Ovary (tissue), 9 donors: ENCODE results near the gene WFIKKN2. TPM values are rescaled to one million over a fixed set of nuclear protein-coding genes. Genes with fewer than 3 reads are reported as not detected.

Source experiments
- DNase-seq, 5 donors: peaks; one replicate each; pipeline ENCODE4 v3.0.0-alpha.2; 2019 to 2020
- H3K27ac ChIP-seq, 2 donors: fragments of 200-600 bp; one replicate each; pipeline versions ENCODE4 v1.5.1 to v1.8.0; 2019 to 2022
- H3K27me3 ChIP-seq: fragments of 200-600 bp; one replicate; pipeline ENCODE4 v1.8.0; 2022
- H3K36me3 ChIP-seq: fragments of 200-600 bp; sonication (generic); one replicate; pipeline ENCODE4 v1.5.1; 2019
- H3K4me1 ChIP-seq: one replicate; pipeline ENCODE4 v1.8.1; 2013; ENCODE audit warnings: mild to moderate bottlenecking, moderate library complexity; ENCODE audit not compliant: insufficient read depth
- H3K4me3 ChIP-seq: fragments of 200-600 bp; sonication (generic); one replicate; pipeline ENCODE4 v1.5.1; 2017
- H3K9me3 ChIP-seq, 2 donors: fragments of 200-600 bp in 1 of 2; sonication (generic) in 1 of 2; one replicate each; pipeline versions ENCODE4 v1.5.1 to v1.8.1; 2013 to 2019; ENCODE audit warnings: mild to moderate bottlenecking in 1 of 2, moderate library complexity in 1 of 2
- EP300 ChIP-seq: sonication (generic); formaldehyde crosslinking; IDR thresholded peaks from one replicate; pipeline ENCODE4 v1.6.1; 2017; ENCODE audit warnings: antibody characterized with exemption
- POLR2A ChIP-seq: fragments of 450-650 bp; IDR thresholded peaks from one replicate; pipeline ENCODE4 v1.6.1; 2017; ENCODE audit warnings: antibody characterized with exemption, mild to moderate bottlenecking, moderate library complexity
- WGBS, 3 donors: extraction: QIAGEN DNeasy Blood & Tissue Kit in 1 of 3; methylation state at CpG; one replicate each; pipeline versions ENCODE4 v1.1.5 to v1.1.7; 2013 to 2017; 5-methylcytosine and 5-hydroxymethylcytosine counted together
- intact Hi-C, 4 donors: fragments of 100-400 bp; cut with DNase I; formaldehyde crosslinking; loops; one replicate each; pipeline versions ENCODE4 v1.11.0 to v1.15.1; 2022 to 2023
- polyA plus RNA-seq, 2 donors: library from polyadenylated mRNA; stranded (reverse); fragments of 200-250 nt in 1 of 2; fragments of 350-450 nt in 1 of 2; fragmentation: Illumina TruSeq in 1 of 2; extraction: RNeasy Lipid Tissue Mini Kit (QIAGEN cat#74804) in 1 of 2; gene quantifications; one replicate each; pipeline ENCODE4 v1.2.3, GENCODE V29; 2013 to 2014
- small RNA-seq: library from RNA; depleted of rRNA; stranded (forward); fragments of <200 nt; gene quantifications from one replicate; pipeline ENCODE3, GENCODE V24; 2016
- total RNA-seq, 7 donors: library from RNA; depleted of rRNA in 2 of 7; stranded (reverse); fragments of >200 nt in 2 of 7; fragmentation: NEBNext Ultra II Directional in 3 of 7; extraction: Animal tissue kit (Norgen Biotek cat#: 25700) in 3 of 7; gene quantifications; one replicate each; pipeline versions ENCODE4 v1.1.0 to v1.2.4, GENCODE V29; 2016 to 2023
- TF ChIP-seq, protein P1 (sequence below), 3 donors: fragments of 450-650 bp in 2 of 3; fragments of 200-600 bp in 1 of 3; IDR thresholded peaks; one replicate each; pipeline versions ENCODE4 v1.5.1 to v1.8.0; 2016 to 2022; ENCODE audit warnings: antibody characterized with exemption in 3 of 3, mild to moderate bottlenecking in 1 of 3
- donor health status: DM: no; HTN: no; CAD: no; lungs with moderate emphysema.
- donor health status: DM: no; HTN: no; CAD: no.
- donor health status: Bipolar disorder and iron deficiency.
- donor health status: DM: yes; HTN: yes; CAD: no.
- donor health status: DM: no; HTN: no; CAD: no.
- donor health status: DM: yes; HTN: yes; CAD: no.

WFIKKN2 gene
- total and polyA plus RNA-seq, 9 donors: 20.9 to 178 (median 91.3) TPM

DNA sequence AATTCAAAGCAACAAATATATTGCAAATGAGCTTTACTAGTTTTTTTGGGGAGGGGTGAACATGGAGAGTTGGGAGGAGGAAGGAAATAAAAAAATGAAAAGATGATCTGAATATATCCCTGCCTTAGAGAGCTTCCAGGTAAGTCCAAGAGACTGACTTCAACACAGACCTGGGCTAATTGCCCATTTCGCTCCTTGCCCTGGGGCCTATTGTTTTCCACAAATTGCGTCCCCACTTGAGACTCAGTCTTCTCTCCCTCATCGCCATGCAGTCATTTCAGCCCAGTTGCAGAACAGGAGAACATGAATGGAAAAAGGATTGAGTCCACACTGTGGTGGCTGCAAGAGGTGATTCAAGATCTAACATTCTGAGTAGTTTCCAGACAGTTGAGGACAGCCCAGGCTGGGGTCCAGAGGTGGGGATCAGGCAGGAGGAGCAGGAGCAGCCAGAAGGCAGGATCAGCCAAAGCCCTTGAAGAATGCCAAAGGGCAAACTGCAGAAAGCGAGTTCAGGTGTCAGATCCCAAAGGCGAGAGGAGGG, 52.4 kb downstream of the WFIKKN2 start:
- intact Hi-C loops: no loop called here
- TF ChIP-seq POLR2A (no peak), EP300 (no peak)
- TF ChIP-seq, protein P1, sequence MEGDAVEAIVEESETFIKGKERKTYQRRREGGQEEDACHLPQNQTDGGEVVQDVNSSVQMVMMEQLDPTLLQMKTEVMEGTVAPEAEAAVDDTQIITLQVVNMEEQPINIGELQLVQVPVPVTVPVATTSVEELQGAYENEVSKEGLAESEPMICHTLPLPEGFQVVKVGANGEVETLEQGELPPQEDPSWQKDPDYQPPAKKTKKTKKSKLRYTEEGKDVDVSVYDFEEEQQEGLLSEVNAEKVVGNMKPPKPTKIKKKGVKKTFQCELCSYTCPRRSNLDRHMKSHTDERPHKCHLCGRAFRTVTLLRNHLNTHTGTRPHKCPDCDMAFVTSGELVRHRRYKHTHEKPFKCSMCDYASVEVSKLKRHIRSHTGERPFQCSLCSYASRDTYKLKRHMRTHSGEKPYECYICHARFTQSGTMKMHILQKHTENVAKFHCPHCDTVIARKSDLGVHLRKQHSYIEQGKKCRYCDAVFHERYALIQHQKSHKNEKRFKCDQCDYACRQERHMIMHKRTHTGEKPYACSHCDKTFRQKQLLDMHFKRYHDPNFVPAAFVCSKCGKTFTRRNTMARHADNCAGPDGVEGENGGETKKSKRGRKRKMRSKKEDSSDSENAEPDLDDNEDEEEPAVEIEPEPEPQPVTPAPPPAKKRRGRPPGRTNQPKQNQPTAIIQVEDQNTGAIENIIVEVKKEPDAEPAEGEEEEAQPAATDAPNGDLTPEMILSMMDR (IDR thresholded peaks at IDR 0.05): no peak
- no peaks in the 10 kb centered on the region for H3K4me1 ChIP-seq
- H3K4me3 ChIP-seq: no peak overlapping the region
- H3K27ac ChIP-seq: no peak overlapping the region
- no peak for DNase-seq
- 91 to 93% (median 92%) methylated on average over 5 of the region's 5 CpGs for WGBS, 3 donors
- H3K9me3 ChIP-seq: no peaks in the 10 kb centered on the region
- H3K27me3 ChIP-seq: no peaks in the 10 kb centered on the region
- H3K36me3 ChIP-seq: no peaks in the 10 kb centered on the region

DNA sequence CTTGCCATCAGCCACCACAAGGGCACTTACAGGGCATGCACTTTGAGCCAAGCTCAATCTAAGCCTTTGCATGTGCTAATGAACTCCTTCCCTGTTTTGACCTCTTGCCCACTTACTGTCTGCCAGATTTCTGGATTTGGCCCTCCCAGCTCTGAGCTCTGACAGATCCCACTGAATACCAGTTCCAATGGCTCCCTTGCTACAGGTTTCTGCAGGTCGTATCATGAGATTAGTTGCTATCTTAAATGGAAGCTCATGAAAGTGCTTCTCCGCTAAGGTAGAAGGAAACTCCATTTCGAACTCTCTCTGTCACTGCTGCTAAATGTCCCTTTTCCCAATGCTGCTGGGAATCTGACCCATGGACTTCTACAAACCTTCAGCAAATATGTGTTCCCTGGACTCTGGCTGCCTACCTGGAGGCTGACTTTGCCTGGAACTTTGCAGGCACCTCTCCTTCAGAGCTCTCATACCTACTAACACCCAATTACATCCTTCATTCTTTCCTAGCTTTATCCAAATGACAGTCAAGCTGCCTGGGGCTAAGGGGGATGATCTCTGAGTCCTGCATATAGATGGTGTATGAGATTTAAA, 54.2 kb downstream of the WFIKKN2 start:
- H3K4me1 ChIP-seq: no peaks in the 10 kb centered on the region
- no peak overlapping the region for H3K4me3 ChIP-seq
- DNase-seq: no peak
- intact Hi-C loops: no loop called here
- H3K27ac ChIP-seq: no peak overlapping the region
- H3K9me3 ChIP-seq: no peaks in the 10 kb centered on the region
- no peaks in the 10 kb centered on the region for H3K27me3 ChIP-seq
- TF ChIP-seq, protein P1 (IDR thresholded peaks at IDR 0.05): no peak
- no peak for TF ChIP-seq POLR2A
- TF ChIP-seq EP300: no peak
- no peaks in the 10 kb centered on the region for H3K36me3 ChIP-seq
- WGBS, 3 donors: 87 to 89% (median 87%) methylated on average over 3 of the region's 3 CpGs

DNA sequence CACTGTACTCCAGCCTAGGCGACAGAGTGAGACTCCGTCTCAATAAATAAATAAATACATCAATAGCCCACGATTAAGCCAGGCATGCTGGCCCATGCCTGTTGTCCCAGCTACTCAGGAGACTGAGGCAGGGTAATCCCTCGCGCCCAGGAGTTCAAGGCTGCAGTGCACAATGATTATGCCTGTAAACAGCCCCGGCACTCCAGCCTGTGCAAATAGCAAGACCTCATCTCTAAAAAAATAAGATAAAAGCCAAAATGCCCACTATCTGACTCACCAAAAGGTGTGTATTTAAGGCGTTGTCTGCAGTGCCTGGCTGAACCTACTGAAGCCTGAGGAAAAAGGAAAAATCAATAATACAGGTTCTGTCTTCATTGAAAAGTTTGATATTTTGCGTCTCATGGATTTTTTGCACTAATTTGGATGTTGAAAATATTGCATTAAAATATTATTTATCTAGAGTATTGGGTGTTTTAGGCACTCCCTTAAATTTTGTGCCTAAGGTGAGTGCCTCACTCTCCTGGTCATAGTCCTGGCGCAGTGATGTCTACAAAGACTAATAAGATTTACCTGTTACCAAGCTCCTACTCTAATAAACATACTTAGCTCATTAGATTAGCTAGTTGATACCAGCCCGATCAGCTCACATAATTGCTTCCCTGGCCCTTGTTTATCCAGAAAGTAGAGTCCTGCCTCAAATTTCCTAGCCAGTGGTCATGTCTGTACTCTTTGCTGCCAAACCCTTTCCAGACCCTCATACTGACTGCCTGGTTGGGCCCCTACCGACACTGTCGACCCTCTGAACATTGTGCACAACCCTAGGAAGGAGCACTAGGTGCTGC, 55.5 kb downstream of the WFIKKN2 start:
- no peaks in the 10 kb centered on the region for H3K36me3 ChIP-seq
- H3K9me3 ChIP-seq: no peaks in the 10 kb centered on the region
- no peaks in the 10 kb centered on the region for H3K27me3 ChIP-seq
- no peak overlapping the region for H3K27ac ChIP-seq
- TF ChIP-seq, protein P1 (IDR thresholded peaks at IDR 0.05): no peak
- no peak for TF ChIP-seq EP300
- TF ChIP-seq POLR2A: no peak
- DNase-seq: no peak
- intact Hi-C loops: no loop called here
- WGBS, 3 donors: 78 to 87% (median 80%) methylated on average over 12 of the region's 12 CpGs
- no peak overlapping the region for H3K4me3 ChIP-seq
- no peaks in the 10 kb centered on the region for H3K4me1 ChIP-seq

DNA sequence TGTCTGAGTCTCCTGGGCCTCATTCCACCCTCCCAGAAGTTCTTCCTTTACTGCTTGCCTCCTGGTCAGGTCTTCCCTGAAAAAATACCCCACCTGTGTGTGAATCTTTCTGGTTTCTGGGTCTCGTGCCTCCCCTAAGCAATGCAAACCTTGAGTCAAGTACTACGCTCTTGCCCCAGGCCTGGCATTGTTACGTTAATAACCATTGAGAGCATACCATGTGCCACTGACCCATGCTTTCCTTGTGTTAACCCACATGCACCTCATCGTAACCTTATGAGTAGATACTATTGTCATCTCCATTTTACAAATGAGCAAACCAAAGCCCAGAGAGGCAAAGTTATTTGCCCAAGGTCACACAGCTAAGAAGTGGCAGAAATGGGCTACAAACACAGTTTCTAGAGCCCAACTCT, 56.2 kb downstream of the WFIKKN2 start:
- no peak for DNase-seq
- H3K27me3 ChIP-seq: no peaks in the 10 kb centered on the region
- H3K27ac ChIP-seq: no peak overlapping the region
- H3K36me3 ChIP-seq: no peaks in the 10 kb centered on the region
- H3K4me1 ChIP-seq: no peaks in the 10 kb centered on the region
- no peak overlapping the region for H3K4me3 ChIP-seq
- intact Hi-C loops: no loop called here
- no peaks in the 10 kb centered on the region for H3K9me3 ChIP-seq
- TF ChIP-seq POLR2A (no peak), EP300 (no peak)
- TF ChIP-seq, protein P1 (IDR thresholded peaks at IDR 0.05): no peak
- 93 to 95% (median 93%) methylated on average over 4 of the region's 4 CpGs for WGBS, 3 donors

Small RNA genes within 50 kb of the gene (small RNA-seq; reads per million reads assigned to genes)
- not detected for gene AC005921.1

Other genes with a start within 250 kb of the WFIKKN2 start
- 10 to 100 TPM in 1 of 7 donors, 1 to 10 TPM in 6; 1.4 to 11.4 (median 5.2) TPM for gene ABCC3, start 200.7 kb upstream of the WFIKKN2 start, total RNA-seq
- gene ABCC3, start 200.7 kb upstream of the WFIKKN2 start, polyA plus RNA-seq: 10 to 100 TPM in 1 of 2 donors, 1 to 10 TPM in 1; 2.5 to 14.2 TPM
- gene ANKRD40, start 127.7 kb upstream of the WFIKKN2 start, total RNA-seq: 10 to 100 TPM; 19.4 to 52.6 (median 42.1) TPM
- gene ANKRD40, start 127.7 kb upstream of the WFIKKN2 start, polyA plus RNA-seq: 10 to 100 TPM; 17.0 to 41.7 TPM
- 100 to 1,000 TPM; 103 to 172 (median 139) TPM for gene LUC7L3, start 116.0 kb upstream of the WFIKKN2 start, total RNA-seq
- gene LUC7L3, start 116.0 kb upstream of the WFIKKN2 start, polyA plus RNA-seq: 100 to 1,000 TPM in 1 of 2 donors, 10 to 100 TPM in 1; 96.5 to 148 TPM
- gene ANKRD40CL, start 68.1 kb upstream of the WFIKKN2 start, total RNA-seq: not detected
- gene ANKRD40CL, start 68.1 kb upstream of the WFIKKN2 start, polyA plus RNA-seq: not detected
- 100 to 1,000 TPM in 1 of 7 donors, 10 to 100 TPM in 6; 28.6 to 150 (median 79.2) TPM for gene TOB1, start 30.8 kb downstream of the WFIKKN2 start, total RNA-seq
- gene TOB1, start 30.8 kb downstream of the WFIKKN2 start, polyA plus RNA-seq: 10 to 100 TPM; 19.6 to 49.3 TPM